Ovary (tissue), 3 donors: ENCODE results near the gene ATAD2B.

ENCODE experiments used
- EP300 ChIP-seq: sonication (generic); formaldehyde crosslinking; IDR thresholded peaks from one replicate; pipeline ENCODE4 v1.6.1; 2017; ENCODE audit warnings: antibody characterized with exemption
- TF ChIP-seq, protein P1 (sequence below), 3 donors: fragments of 450-650 bp in 2 of 3; fragments of 200-600 bp in 1 of 3; IDR thresholded peaks; one replicate each; pipeline versions ENCODE4 v1.5.1 to v1.8.0; 2016 to 2022; ENCODE audit warnings: antibody characterized with exemption in 3 of 3, mild to moderate bottlenecking in 1 of 3
- donor health status: DM: no; HTN: no; CAD: no.

DNA sequence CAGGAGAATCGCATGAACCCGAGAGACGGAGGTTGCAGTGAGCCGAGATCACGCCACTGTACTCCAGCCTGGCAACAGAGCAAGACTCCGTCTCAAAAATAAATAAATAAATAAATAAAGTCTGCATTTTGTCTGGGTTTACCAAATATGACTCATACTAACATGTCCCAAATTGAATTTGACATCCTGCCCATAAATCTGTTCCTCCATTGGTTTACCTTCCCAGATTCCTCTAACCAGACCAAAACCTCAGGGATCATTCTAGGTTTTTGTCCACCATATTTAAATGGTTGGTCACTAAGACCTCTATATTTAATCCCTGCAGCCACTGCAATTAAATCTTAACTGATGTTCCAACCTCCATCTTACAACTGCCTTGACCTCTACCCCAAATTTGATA lies 150.9 kb downstream of the ATAD2B start:
- TF ChIP-seq, protein P1, sequence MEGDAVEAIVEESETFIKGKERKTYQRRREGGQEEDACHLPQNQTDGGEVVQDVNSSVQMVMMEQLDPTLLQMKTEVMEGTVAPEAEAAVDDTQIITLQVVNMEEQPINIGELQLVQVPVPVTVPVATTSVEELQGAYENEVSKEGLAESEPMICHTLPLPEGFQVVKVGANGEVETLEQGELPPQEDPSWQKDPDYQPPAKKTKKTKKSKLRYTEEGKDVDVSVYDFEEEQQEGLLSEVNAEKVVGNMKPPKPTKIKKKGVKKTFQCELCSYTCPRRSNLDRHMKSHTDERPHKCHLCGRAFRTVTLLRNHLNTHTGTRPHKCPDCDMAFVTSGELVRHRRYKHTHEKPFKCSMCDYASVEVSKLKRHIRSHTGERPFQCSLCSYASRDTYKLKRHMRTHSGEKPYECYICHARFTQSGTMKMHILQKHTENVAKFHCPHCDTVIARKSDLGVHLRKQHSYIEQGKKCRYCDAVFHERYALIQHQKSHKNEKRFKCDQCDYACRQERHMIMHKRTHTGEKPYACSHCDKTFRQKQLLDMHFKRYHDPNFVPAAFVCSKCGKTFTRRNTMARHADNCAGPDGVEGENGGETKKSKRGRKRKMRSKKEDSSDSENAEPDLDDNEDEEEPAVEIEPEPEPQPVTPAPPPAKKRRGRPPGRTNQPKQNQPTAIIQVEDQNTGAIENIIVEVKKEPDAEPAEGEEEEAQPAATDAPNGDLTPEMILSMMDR (IDR thresholded peaks at IDR 0.05), result no peak
- no peak for TF ChIP-seq EP300
